Brain microvascular endothelial cell (primary cell): ENCODE results near the gene CHST3.
A peak's percentile ranks its signal among the peaks of the same experiment; 100 is the strongest.

Source experiments
- DNase-seq: peaks from one replicate; pipeline ENCODE4 v3.0.0-alpha.2; 2020
- H3K27ac ChIP-seq: fragments of 250-450 bp; sonication (Bioruptor Pico); 2 replicates; pipeline ENCODE4 v1.5.1; 2020; ENCODE audit warnings: mild to moderate bottlenecking, moderate library complexity
- H3K27me3 ChIP-seq: fragments of 250-450 bp; sonication (Bioruptor Pico); replicated peaks from 2 replicates; pipeline ENCODE4 v1.5.1; 2020; ENCODE audit warnings: mild to moderate bottlenecking
- H3K36me3 ChIP-seq: fragments of 250-450 bp; sonication (Bioruptor Pico); replicated peaks from 2 replicates; pipeline ENCODE4 v1.5.1; 2020; ENCODE audit warnings: mild to moderate bottlenecking
- H3K4me3 ChIP-seq: 2 replicates; pipeline ENCODE4 v1.5.1; 2011; ENCODE audit warnings: low read depth, mild to moderate bottlenecking, control low read depth, low read length, moderate library complexity
- CTCF ChIP-seq: IDR thresholded peaks from 2 replicates; pipeline ENCODE4 v1.5.1; 2011; ENCODE audit warnings: low read depth, mild to moderate bottlenecking, moderate library complexity, low read length, control low read depth, inconsistent platforms; ENCODE audit errors: missing control alignments
- in situ Hi-C: cut with HindIII; loops from 2 replicates; pipeline ENCODE4 v1.10.0; 2017; ENCODE audit warnings: low sequenced_read_pairs, low pct_ligation_motif_present

CHST3 gene

DNA sequence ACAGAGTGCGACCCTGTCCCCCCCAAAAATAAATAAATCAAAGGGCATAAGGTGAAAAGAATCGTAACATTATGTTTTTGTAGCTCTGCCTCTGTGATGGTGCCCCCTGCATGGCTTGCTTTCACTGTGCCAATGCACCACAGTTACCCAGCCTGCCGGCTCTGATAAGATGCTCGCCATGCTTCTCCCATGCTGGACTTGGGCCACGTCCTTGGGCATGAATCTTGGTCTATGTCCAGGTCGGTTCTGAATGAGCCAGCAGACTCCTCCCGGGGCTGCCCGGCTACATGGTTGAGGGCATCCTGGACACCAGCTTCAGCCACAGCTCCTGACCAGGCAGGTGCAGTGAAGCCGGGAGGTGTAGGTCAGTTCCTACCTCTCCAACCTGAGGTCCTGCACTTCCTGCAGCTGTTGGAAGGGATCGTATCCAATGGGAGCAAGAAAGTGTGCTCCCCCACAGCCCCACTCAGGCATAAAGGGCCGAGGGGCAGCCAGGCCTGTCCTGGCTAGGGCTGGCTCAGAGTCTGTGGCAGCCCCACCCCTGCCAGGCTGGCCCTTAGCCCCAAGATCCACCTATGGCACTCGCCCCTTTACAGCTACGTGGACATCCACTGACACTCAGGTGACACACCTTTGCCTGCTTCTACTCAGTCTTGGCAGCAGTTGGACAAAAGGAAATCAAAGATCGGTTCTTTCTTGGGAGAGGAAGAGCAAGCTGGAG is 34.1 kb downstream of the CHST3 start:
- H3K36me3 ChIP-seq = no peaks in the 10 kb centered on the region
- in situ Hi-C loops = no loop called here
- no peak overlapping the region for H3K27ac ChIP-seq
- H3K4me3 ChIP-seq = no peak overlapping the region
- no peaks in the 10 kb centered on the region for H3K27me3 ChIP-seq
- no peak for TF ChIP-seq CTCF
- no peak for DNase-seq

GRCh38 chr10:71998840-71999194 is 34.6 kb downstream of the CHST3 start:
- H3K27ac ChIP-seq = peak overlapping the region; percentile 86
- H3K36me3 ChIP-seq = no peaks in the 10 kb centered on the region
- peak; percentile 75 for DNase-seq
- in situ Hi-C loops = no loop called here
- no peaks in the 10 kb centered on the region for H3K27me3 ChIP-seq
- TF ChIP-seq CTCF = no peak
- H3K4me3 ChIP-seq = no peak overlapping the region

DNA sequence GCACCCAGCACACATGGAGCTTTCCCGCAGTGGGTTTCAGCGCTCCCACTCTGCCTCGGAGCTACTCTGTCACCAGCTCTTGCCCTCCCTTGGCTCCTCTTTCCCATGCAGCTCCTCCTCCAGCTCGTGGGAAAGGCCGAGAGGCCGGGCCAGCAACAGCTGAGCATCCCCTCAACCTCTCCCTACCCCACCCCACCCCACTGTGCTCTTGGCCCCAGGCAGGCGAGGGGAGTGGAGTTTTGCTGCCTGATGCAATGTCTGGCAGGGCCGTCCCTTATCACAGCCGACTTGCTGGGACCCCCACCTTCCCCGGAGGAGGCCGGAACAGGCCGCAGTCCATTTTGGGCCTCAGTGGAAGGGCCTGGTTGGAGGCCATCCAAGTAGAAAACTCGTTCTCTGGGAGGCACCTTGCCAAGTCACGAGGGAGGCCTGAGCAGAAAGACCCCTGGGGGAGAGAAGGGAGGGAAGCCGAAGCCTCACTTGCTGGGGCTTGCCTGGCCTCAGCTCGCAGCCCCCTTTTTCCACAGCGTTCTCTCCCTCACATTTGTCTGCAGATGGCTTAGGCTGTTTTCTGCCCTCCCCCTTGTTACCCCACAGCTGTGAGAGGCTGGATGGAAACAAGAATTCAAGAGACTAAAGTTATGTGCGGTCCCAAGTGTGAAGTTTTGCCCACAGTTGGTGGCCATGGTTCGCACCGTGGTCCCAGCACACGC is 35.3 kb downstream of the CHST3 start:
- H3K27me3 ChIP-seq = no peaks in the 10 kb centered on the region
- in situ Hi-C loops = no loop called here
- no peak overlapping the region for H3K4me3 ChIP-seq
- no peak for TF ChIP-seq CTCF
- H3K27ac ChIP-seq = peak overlapping the region; percentile 86
- no peaks in the 10 kb centered on the region for H3K36me3 ChIP-seq
- peak; percentile 65 for DNase-seq

DNA sequence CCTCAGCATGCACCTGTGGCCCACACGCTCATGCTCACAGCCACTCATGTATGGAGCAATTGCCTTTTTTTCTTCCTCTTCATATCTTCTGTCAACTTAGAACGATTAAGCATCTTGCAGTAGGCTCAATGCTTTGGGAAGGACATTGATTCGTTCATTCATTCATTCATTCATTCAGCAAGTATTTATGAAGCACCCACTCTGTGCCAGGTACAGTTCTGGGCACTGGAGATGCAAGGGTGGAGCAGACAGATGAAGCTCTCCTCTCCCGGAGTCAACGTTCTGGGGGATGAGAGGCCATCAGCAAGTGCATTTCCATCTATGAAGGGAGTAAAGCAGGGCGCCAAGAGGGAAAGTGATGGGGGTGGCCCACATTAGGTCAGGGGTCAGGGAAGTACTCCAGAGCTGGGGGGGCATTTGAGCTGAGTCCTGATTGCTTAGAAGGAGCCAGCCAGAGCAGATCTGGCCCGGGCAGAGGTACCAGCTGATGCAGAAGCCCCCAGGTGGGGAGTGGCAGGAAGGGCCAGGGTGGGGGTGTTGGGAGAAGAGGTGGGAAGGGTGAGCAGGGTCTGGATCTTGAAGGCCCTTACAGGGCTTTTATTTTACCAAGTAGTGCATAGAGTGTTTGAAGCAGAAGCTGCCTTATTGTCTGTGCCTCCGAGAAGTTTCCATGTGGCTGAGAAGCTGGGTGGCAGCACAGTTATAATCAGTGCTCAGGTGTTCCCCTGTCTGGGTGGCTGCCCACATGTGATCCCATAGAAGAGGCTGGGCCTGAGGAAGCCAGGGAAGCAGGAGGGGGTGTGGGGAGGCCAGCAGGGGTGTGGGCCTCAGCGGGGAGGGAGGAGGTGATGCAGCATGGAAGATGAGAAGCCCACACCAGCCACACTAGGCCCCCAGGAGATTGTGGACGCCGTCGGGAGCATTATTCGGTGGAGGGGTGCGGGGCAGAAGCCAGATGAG is 36.2 kb downstream of the CHST3 start:
- no peak for DNase-seq
- H3K4me3 ChIP-seq = no peak overlapping the region
- no peaks in the 10 kb centered on the region for H3K36me3 ChIP-seq
- no peak overlapping the region for H3K27ac ChIP-seq
- in situ Hi-C loops = no loop called here
- H3K27me3 ChIP-seq = no peaks in the 10 kb centered on the region
- TF ChIP-seq CTCF = no peak

DNA sequence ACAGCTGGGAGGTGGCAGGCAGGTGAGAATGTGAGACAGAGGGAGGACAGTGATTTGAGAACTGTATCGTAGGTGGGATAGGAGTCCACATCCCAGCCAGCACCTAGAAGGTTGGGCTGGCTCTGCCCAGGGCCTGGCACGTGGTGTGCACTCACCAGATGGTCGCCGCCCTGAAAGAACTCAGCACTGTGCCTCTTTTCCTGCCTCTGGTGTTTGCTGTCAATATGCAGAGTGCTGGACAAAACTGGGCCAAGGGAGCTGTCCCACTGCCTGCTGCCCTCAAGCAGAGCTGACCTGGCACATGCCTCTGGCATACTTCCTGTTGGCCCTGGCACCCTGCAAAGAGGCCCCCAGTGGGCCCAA is 36.8 kb downstream of the CHST3 start:
- no peaks in the 10 kb centered on the region for H3K27me3 ChIP-seq
- TF ChIP-seq CTCF = no peak
- in situ Hi-C loops = no loop called here
- H3K27ac ChIP-seq = no peak overlapping the region
- DNase-seq = no peak
- no peaks in the 10 kb centered on the region for H3K36me3 ChIP-seq
- no peak overlapping the region for H3K4me3 ChIP-seq
